GM19397 (cell line): ENCODE results near the gene HIVEP2.

Experiments used
- ATAC-seq: cut with Tn5 transposase; IDR thresholded peaks from one replicate; pipeline ENCODE4 v1.9.1; 2021; ENCODE audit warnings: mild to moderate bottlenecking, moderate library complexity; ENCODE audit not compliant: unreplicated experiment

The HIVEP2 gene

GRCh38 chr6:142918339-142919042 is 26.5 kb downstream of the HIVEP2 start:
- ATAC-seq, result no peak

GRCh38 chr6:142916881-142917280 is 28.1 kb downstream of the HIVEP2 start:
- ATAC-seq, result no peak

GRCh38 chr6:142914937-142915697 is 29.9 kb downstream of the HIVEP2 start:
- no peak for ATAC-seq

GRCh38 chr6:142914369-142914768 is 30.6 kb downstream of the HIVEP2 start:
- ATAC-seq, result no peak

DNA sequence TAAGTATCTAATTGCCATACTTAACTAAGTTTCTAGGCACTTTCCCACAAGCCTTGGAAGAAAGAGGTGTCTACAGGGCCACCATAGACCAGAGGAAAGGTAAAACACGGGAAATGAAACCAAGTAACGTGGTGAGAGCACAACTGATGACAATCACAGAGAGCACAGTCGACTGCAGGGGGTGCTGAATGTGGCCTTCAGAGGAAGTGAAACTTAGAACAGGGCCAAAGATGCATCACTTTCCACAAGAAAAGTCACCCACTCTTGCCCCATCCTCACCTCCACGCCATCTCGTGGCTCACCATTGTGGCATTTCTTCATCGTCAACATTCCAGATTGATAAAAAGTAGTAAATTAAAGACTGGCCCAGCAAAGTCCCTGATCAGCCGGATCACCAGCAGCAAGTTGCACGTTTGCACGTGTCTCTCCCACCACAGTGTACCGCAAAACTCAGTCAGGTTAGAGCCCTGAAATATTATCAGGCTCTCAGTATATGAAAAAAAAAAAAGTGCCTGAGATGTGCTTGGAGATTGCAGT is 31.4 kb downstream of the HIVEP2 start:
- ATAC-seq, result peak; percentile 91

DNA sequence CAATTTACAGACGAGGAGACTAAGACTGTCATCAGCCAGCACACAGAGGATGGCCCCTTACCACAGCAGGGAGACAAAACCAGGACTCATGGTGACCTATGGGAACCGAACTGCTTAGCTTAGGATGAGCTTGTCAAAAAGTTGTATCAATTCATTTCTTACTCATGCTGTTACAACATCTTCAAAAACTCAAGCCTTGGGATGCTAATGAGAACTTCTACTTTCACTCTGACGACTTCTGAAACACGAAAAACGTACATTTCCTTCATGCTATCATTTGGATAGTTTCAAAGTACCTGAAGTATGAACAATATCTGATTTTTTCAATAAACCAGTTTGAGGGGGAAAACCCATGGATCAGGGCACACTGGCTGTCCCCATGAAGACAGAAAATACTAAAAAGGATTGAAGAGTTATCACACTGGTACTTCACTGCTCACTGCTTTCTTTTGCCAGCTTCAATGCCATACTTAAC is 31.9 kb downstream of the HIVEP2 start:
- peak; percentile 60 for ATAC-seq

DNA sequence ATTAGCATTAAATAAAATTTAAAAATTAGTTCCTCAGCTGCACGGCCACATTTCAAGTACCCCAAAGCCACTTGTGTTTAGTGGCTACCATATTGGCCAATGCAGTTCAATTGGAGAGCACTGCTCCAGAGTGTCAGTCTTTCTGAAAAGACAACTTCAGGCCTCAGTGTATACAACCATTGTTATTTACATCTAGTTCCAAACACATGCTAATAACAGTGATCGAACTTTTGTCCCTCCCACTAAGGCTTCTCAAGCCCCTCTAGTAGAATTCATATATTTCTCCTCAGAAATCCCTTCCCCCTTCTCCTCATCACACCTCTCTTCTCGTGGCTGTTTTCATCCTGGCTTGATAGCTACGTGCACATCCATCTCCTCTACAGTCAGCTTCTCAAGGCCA is 32.9 kb downstream of the HIVEP2 start:
- ATAC-seq, result no peak

GRCh38 chr6:142911430-142911829 is 33.5 kb downstream of the HIVEP2 start:
- ATAC-seq, result no peak

- no peak for ATAC-seq
These were observed 35.3 kb downstream of the HIVEP2 start for GRCh38 chr6:142909686-142910085.

- no peak for ATAC-seq
These were observed 36.7 kb downstream of the HIVEP2 start for GRCh38 chr6:142908235-142908634.

DNA sequence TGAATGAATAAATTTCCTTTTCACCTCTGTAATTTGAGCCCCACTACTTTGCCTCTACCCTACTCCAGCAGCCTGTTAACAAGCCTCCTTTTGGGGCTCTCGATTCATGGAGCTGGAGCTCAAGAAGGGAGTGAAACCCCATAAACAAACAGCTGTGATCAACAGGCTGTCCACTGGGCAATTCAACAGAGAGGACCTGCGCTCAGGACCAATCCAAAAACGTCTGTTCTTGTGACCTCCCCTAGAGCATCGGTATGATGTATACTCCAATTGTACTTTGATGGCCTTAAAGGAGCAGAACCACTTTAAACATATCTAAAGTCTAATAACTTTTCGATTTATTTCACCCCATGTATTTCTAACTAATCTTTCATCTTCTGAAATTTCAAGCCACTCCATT is 37.4 kb downstream of the HIVEP2 start:
- ATAC-seq, result peak; percentile 1

DNA sequence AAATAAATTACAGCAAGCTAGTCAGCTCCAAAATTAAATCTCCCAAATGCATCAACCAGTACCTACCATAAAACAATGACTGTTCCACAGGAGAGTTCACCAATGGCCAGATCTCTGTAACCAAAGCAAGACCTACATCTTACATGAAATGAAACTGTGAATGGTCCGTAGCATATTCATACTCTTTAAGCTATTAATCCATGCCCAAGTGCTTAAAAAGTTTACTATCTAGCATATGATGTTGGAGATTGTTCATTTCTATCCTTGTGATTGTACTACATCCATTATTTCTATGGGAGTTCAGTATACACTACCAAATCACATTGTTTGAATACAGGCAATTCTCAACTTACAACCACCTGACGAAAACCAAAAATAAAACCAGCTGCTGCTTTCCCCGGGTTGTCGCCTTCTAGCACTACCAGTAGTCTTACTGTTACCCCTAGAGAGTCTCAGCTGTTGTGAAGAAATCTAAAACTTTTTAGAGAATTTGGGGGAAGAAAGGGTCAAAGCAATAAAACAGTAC is 38.0 kb downstream of the HIVEP2 start:
- ATAC-seq, result peak; percentile 52

GRCh38 chr6:142903812-142904211 is 41.2 kb downstream of the HIVEP2 start:
- ATAC-seq, result no peak

DNA sequence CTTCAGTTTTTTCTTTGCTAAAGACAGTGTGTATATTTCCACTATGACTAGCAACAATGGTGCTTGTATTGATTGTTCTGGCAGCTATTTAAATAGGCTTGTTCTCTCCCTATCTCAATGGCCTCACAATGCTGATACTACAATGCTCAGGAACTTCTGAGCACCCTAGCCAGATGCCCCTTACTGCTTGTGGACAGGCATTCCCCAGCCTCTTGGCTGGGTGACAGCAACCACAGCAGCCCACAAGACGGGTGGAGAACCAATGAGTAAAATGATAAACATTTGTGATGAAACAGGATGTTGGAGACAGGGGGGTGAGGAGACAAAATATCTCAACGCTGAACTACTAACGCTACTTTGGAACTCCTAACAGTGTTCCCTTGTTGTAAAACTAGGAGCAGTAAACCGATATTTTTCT is 42.3 kb downstream of the HIVEP2 start:
- peak; percentile 86 for ATAC-seq

GRCh38 chr6:142901611-142902010 is 43.4 kb downstream of the HIVEP2 start:
- no peak for ATAC-seq

DNA sequence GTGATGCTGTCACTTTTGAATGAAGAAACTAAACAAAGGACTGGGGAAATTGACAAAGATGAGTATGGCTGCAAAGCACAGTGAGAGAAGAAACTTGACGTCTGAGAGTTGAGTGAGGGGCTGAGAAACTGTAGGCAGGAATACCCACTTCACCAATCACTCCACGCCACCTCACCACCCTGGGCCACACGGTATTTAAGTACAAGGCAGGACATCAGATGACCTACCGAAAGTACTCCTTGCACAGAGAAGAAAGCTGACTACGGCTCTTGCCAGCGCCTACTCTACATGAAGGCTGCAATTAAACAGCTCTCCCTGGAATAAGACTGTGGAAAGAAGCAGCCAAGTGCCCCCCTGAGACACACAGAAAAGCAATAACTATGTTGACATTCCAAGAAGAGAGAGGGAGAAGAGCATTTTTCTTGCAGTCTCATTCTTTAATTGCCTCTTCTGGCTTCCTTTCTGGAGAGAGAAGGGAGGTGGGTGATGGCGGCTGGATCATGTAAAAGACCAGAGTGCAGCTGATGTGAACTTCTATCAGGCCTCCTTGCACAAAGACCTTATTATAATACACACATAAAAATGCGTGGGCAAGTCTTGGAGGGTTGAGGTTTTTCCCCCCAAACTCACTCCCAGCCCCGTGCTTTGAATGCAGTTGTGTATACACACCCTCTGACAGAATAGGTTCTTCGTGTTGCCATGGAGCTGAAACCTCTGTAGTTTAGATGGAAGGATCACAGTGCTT is 44.6 kb downstream of the HIVEP2 start:
- ATAC-seq, result no peak

GRCh38 chr6:142898927-142899895 is 45.8 kb downstream of the HIVEP2 start:
- ATAC-seq, result no peak

DNA sequence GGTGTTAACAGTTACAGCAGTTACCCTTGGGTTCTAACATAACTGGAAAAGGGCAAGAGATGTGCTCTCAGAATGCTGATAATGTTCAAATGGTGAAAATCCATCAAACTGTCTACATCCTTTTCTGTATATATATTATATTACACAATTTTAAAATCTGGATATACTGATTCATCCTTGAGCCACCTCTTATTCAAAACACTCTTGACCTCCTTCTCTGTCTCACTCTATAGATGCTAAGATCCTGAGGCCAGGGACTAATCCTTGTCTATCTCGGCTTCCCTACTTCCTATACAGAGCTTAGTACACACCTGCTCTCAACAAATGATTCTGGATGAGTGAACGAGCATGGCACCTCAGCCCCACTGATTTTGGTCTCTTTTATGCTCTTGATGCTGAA is 47.3 kb downstream of the HIVEP2 start:
- ATAC-seq, result no peak

DNA sequence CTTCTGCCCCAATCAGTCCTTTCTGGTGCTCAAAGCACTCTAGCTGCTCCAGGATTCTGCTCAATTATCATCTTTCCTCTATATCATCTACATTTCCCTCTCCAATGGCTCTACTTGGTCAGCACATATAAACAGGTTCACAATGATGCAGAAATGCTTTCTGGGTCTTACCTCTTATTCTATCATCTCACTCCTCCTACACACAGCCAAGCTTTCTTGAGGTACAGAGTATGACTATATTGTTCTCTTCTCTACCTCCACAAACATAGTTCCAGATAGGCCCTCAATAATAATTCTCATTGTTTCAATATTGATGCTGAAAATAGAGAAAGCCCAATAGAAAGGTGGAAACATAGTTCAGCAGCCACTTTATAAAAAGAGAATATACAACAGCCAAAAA is 48.2 kb downstream of the HIVEP2 start:
- ATAC-seq, result no peak

GRCh38 chr6:142893088-142893487 is 51.9 kb downstream of the HIVEP2 start:
- no peak for ATAC-seq
